Activated CD4-positive, CD25-positive, alpha-beta regulatory T cell treated with anti-CD3 and anti-CD28 coated beads, Interleukin-2, amount 50 U/mL, for 72 hours (primary cell): ENCODE data around the gene MMP3.

ENCODE experiments used
- DNase-seq: peaks from one replicate; pipeline ENCODE4 v3.0.0; 2021

The MMP3 gene

GRCh38 chr11:102831489-102832440, 11.6 kb downstream of the MMP3 start:
- no peak for DNase-seq

- DNase-seq = no peak
These were observed 12.3 kb downstream of the MMP3 start for GRCh38 chr11:102831128-102831488.

DNA sequence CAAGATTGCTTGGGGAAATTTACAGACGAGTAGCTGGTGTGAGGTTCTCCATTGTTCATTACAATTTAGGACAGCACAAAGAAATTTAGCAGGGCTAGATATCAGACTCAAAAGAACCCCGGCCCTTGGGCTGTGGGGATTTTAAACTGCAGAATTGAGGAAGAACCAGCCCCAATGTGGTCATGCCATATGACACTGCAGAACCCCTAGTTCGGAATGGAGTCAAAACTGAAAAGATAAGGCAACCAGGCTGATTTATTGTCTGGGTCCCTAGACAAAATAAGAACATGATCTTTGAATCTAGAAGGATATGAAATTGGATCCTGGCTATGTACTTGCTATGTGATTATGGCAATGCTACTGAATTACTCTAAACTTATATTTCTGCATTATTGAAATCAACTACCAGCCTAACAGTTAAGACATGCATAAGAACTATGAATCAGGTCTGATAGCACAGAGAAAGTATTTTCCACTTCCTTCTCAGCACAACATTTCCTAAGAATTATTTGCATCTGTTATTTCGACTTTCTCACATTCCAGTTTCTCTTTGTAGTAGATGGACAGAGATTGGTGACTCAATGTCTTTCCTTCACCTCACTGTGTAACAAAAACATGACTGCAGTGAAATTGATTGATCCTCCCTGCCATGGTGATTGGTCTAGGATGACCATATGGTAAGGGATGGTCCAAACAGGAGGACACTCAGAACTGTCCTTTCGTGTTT, 13.2 kb downstream of the MMP3 start:
- DNase-seq = no peak

DNA sequence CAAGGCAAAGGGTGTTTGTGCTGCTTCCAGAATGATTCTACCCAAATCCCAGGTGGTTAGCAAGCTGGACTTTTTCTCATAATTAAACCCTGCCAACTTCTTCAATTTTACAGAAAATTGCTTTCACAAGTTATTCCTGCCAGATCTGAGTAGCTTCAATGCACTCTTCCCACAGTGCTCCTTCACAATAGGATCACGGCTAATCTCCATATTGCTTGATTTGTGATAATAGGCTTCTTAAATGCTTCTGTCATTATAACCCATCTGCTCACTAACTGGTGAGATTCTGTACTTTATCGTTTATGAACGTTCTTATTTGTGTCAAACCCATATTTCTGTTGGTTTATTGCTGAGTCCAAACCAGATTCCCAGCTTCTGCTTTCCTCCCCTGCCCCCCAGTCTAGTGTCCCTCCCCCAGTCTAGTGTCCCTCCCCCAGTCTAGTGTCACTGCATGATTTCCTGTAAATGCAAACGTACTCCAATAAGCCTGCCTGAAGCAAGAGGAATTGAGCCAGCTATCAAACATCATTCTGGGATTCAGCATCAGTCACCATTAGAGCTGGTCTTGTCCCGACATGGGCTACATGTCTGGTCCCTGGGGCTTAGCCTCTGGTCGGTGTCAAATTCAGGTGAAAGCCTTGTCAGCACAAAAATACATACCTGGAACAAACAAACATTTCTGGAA, 14.0 kb downstream of the MMP3 start:
- no peak for DNase-seq

- no peak for DNase-seq
These were observed 18.9 kb downstream of the MMP3 start for GRCh38 chr11:102824556-102824955.

- DNase-seq = no peak
These were observed 23.9 kb downstream of the MMP3 start for GRCh38 chr11:102819491-102819890.

DNA sequence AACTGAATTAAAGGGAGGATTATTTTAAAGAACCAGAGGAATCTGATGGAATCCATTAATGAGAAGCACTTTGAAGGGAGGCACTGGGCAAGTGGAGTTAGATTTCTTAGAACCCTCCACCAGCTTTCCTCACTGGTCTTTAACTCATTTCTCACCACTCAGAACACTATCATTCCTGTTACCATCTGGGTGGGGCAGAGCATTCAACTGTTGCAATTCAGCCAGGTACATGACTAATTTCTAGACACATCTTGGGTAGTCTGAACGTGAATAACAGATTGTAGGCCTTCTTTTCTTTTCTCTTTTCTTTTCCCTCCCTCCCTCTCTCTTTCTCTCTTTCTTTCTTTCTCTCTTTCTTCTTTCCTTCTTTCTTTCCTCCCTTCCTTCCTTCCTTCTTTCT, 29.9 kb downstream of the MMP3 start:
- DNase-seq = no peak

GRCh38 chr11:102812188-102812587, 31.2 kb downstream of the MMP3 start:
- DNase-seq = no peak

GRCh38 chr11:102810950-102811660, 32.3 kb downstream of the MMP3 start:
- no peak for DNase-seq

- no peak for DNase-seq
These were observed 33.4 kb downstream of the MMP3 start for GRCh38 chr11:102809971-102810370.

DNA sequence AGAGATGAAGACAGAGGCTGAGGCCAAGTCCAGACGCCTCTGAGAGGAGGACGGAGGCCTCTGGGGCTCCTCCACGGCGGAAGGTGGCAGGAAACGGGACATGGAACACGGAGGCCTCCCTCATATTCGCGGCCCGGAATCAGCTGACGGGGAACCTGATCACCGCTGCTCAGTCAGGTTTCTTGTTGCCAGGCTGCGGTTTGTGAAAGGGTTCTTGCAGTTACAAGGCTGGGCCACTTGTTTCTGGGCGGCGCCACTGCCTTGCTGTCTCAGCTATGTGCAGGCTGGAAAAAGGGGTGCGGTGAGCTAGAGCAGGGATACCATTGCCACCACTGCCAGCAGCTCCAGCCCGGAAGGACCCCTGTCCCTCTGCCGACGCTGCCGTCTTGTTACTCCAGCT, 35.5 kb downstream of the MMP3 start:
- DNase-seq = no peak

- no peak for DNase-seq
These were observed 37.1 kb downstream of the MMP3 start for GRCh38 chr11:102806296-102806695.

DNA sequence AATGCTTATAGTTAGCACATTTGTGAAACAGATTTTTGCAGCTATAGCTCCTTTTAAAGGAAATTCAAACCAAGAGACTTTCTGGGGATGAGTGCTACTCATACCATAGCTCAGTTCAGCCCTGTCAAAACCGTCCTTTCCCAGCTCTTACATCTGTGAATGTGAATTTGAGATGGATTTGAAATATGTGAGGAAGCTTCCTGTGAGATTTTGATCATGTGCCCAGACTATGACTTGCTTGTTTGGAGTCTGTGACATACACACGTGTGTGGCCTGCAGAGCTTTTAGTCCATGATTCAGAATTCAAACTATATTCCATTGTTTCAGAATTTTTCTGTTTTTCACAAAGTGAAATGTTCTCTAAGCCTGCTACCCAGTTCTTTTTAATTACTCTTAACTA, 41.1 kb downstream of the MMP3 start:
- DNase-seq = no peak

- no peak for DNase-seq
These were observed 42.6 kb downstream of the MMP3 start for GRCh38 chr11:102800767-102801166.

DNA sequence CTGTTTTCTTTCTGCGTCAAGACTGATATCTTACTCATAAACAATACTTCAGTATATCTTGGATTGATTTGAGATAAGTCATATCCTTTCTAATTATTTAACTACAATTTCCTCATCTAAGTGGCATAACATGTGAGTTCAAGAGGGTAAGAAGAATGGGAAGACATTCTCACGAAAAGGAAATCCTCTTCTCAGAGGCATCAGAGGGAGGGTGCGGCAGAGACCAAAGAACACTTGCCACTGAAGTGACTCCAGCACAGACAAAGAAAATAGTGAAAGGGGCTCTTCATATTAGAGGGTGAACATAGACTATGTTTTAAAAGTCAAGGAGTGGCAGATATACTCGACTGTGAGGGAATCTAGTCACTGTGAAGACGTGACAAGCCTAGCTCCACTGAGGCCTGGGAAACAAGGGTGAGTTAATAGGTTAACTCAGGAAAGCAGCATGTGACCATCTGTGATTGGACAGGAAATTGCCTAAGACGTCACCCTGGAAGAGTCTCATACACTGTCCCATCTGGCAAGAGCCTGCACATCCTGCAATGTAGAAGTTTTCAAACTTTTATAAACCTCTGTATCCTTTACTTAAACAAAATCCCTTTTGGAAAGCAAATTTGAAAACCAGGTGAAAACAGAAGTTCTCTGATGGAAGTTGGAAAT, 43.6 kb downstream of the MMP3 start:
- no peak for DNase-seq

GRCh38 chr11:102798012-102798746, 45.2 kb downstream of the MMP3 start, which contains the start of gene MMP1:
Gene MMP1, minus strand, starts transcription at chr11:102798160. Its CDS starts 68 bp downstream, at chr11:102798092.
- no peak for DNase-seq

DNA sequence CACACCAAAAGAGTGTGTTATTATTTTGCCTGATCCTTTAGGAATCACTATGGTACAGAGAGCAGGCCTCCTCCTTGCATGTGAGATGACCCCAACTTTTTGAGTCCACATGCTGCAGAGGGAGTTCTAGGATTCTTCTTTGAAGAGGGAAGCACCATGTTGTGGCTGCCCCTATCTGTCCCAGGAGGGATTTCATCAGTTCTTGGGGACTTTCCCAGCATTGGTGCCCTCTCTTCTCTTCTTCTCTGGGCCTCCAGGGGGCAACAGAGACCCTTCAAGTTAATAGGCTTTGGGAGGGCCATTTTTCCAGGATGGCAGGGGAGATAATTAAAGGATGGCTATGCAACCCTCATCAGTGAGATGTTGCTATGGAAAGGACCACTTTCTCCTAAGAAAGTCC, 49.0 kb downstream of the MMP3 start:
- no peak for DNase-seq

GRCh38 chr11:102793677-102794290, 49.6 kb downstream of the MMP3 start:
- no peak for DNase-seq

- no peak for DNase-seq
These were observed 50.8 kb downstream of the MMP3 start for GRCh38 chr11:102792604-102793003.

DNA sequence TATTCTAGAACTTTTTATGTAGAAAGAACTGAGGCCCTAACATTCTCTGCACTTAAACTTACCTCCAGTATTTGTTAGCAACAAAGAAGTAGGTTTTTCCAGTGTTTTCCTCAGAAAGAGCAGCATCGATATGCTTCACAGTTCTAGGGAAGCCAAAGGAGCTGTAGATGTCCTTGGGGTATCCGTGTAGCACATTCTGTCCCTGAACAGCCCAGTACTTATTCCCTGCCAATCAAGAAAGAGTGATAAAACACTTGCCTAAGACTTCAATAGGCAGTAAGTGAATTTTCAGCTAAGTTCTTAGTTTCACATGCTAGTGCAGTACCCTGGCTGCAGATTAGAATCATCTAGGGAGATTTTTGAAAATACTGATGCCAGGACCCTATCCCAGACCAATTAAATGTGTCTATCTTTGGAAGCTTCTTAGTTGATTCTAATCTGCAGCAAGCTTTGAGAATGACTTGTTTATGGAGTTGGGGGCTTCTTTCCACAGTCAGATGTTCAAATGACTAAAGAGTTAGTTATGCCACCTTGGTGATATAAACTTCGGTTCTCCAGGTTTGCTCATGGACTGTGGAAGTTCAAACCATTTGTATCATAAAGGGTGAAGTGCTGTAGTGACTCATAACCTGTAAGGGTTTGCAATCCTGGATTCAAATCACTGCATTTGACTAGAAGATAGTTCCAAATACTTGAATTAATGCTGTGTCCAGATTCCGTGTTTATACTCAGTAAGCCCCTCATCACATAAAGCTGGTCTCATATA, 52.0 kb downstream of the MMP3 start:
- no peak for DNase-seq
